Liver (tissue), 9 donors: ENCODE results near the gene SMAD6. TPM values are rescaled to one million over a fixed set of nuclear protein-coding genes. Genes with fewer than 3 reads are reported as not detected.

Experiments used
- DNase-seq: peaks from one replicate; pipeline ENCODE4 v3.0.0-alpha.2; 2017; ENCODE audit warnings: low spot score
- H3K27ac ChIP-seq, 2 donors: one replicate each; pipeline ENCODE4 v1.7.0; 2013; ENCODE audit warnings: inconsistent platforms in 2 of 2, low read length in 2 of 2, control low read depth in 1 of 2, low read depth in 1 of 2, mild to moderate bottlenecking in 1 of 2
- H3K27me3 ChIP-seq, 4 donors: one replicate each; pipeline versions ENCODE4 v1.6.1 to v1.7.0; 2013; ENCODE audit warnings: low read length in 3 of 4, inconsistent platforms in 1 of 4, mild to moderate bottlenecking in 1 of 4, moderate library complexity in 1 of 4; ENCODE audit not compliant: control insufficient read depth in 4 of 4, insufficient read depth in 4 of 4
- H3K36me3 ChIP-seq, 4 donors: one replicate each; pipeline versions ENCODE4 v1.6.1 to v1.7.0; 2013; ENCODE audit warnings: low read length in 3 of 4, mild to moderate bottlenecking in 3 of 4, low read depth in 1 of 4, moderate library complexity in 1 of 4; ENCODE audit not compliant: control insufficient read depth in 4 of 4, insufficient read depth in 3 of 4
- H3K4me1 ChIP-seq, 4 donors: one replicate each; pipeline versions ENCODE4 v1.6.1 to v1.7.0; 2013; ENCODE audit warnings: low read length in 3 of 4, mild to moderate bottlenecking in 3 of 4, moderate library complexity in 1 of 4; ENCODE audit not compliant: control insufficient read depth in 4 of 4, insufficient read depth in 4 of 4
- H3K4me3 ChIP-seq, 3 donors: one replicate each; pipeline versions ENCODE4 v1.6.1 to v1.7.0; 2013; ENCODE audit warnings: low read length in 3 of 3, control low read depth in 1 of 3, low read depth in 1 of 3, mild to moderate bottlenecking in 1 of 3
- H3K9ac ChIP-seq, 2 donors: one replicate each; pipeline ENCODE4 v1.7.0; 2013; ENCODE audit warnings: low read length in 2 of 2, mild to moderate bottlenecking in 2 of 2, moderate library complexity in 2 of 2, control low read depth in 1 of 2, low read depth in 1 of 2
- H3K9me3 ChIP-seq, 4 donors: one replicate each; pipeline versions ENCODE4 v1.6.1 to v1.7.0; 2013; ENCODE audit warnings: low read length in 3 of 4; ENCODE audit not compliant: control insufficient read depth in 4 of 4
- ATF3 ChIP-seq: IDR thresholded peaks from 2 replicates; pipeline ENCODE4 v1.6.1; 2016; ENCODE audit warnings: antibody characterized with exemption
- FOXA1 ChIP-seq: IDR thresholded peaks from 2 replicates; pipeline ENCODE4 v1.6.1; 2016; ENCODE audit warnings: antibody characterized with exemption
- FOXA2 ChIP-seq: IDR thresholded peaks from 2 replicates; pipeline ENCODE4 v1.6.1; 2016; ENCODE audit warnings: antibody characterized with exemption
- GABPA ChIP-seq, 2 donors: IDR thresholded peaks in 1 of 2; conservative IDR thresholded peaks in 1 of 2; 2 replicates each; pipeline ENCODE4 v1.6.1; 2016; ENCODE audit warnings: antibody characterized with exemption in 2 of 2, mild to moderate bottlenecking in 1 of 2, moderate library complexity in 1 of 2
- HNF4A ChIP-seq, 2 donors: conservative IDR thresholded peaks; 2 replicates each; pipeline ENCODE4 v1.6.1; 2016; ENCODE audit warnings: antibody characterized with exemption in 2 of 2, mild to moderate bottlenecking in 2 of 2
- HNF4G ChIP-seq: IDR thresholded peaks from 2 replicates; pipeline ENCODE4 v1.6.1; 2016; ENCODE audit warnings: antibody characterized with exemption
- MAX ChIP-seq: IDR thresholded peaks from 2 replicates; pipeline ENCODE4 v1.6.1; 2016; ENCODE audit warnings: antibody characterized with exemption
- NR2F2 ChIP-seq: IDR thresholded peaks from 2 replicates; pipeline ENCODE4 v1.6.1; 2016; ENCODE audit warnings: antibody characterized with exemption
- RAD21 ChIP-seq, 2 donors: IDR thresholded peaks; 2 replicates each; pipeline ENCODE4 v1.6.1; 2016; ENCODE audit warnings: antibody characterized with exemption in 2 of 2, mild to moderate bottlenecking in 2 of 2
- RXRA ChIP-seq, 2 donors: IDR thresholded peaks; 2 replicates each; pipeline ENCODE4 v1.6.1; 2017 to 2018; ENCODE audit warnings: antibody characterized with exemption in 2 of 2, mild to moderate bottlenecking in 1 of 2
- SP1 ChIP-seq: IDR thresholded peaks from 2 replicates; pipeline ENCODE4 v1.6.1; 2018; ENCODE audit warnings: antibody characterized with exemption, mild to moderate bottlenecking
- YY1 ChIP-seq: IDR thresholded peaks from 2 replicates; pipeline ENCODE4 v1.6.1; 2016; ENCODE audit warnings: antibody characterized with exemption, mild to moderate bottlenecking
- ZBTB33 ChIP-seq: IDR thresholded peaks from 2 replicates; pipeline ENCODE4 v1.6.1; 2016; ENCODE audit warnings: antibody characterized with exemption
- WGBS: extraction: QIAGEN DNeasy Blood & Tissue Kit; methylation state at CpG from one replicate; pipeline ENCODE4 v1.1.7; 2013; 5-methylcytosine and 5-hydroxymethylcytosine counted together
- polyA plus RNA-seq, 2 donors: library from polyadenylated mRNA; stranded (reverse) in 1 of 2; unstranded in 1 of 2; fragments of 200-250 nt in 1 of 2; fragments of >200 nt in 1 of 2; fragmentation: Nextera tagmentation in 1 of 2; extraction: Ambion mirVana in 1 of 2; gene quantifications; one replicate each; pipeline versions ENCODE4 v1.2.1 to v1.2.3, GENCODE V29; 2013 to 2015
- total RNA-seq, 2 donors: library from RNA; depleted of rRNA; stranded (reverse); fragments of >200 nt; gene quantifications; one replicate each; pipeline ENCODE4 v1.2.3, GENCODE V29; 2014
- donor health status: healthy.
- donor health status: healthy.
- donor health status: healthy.
- donor health status: healthy.
- donor health status: healthy.

SMAD6 gene
- total and polyA plus RNA-seq, 4 donors = 1.2 to 15.1 (median 11.0) TPM

- no peak for DNase-seq
- H3K4me1 ChIP-seq = peaks cover 0 to 10% (median 7%) of the 10 kb centered on the region in 4 donors
These were observed 41.9 kb downstream of the SMAD6 start for GRCh38 chr15:66743703-66744536.

GRCh38 chr15:66744610-66745279 is 42.7 kb downstream of the SMAD6 start:
- H3K4me3 ChIP-seq = no peak overlapping the region
- H3K9me3 ChIP-seq = no peaks in the 10 kb centered on the region
- TF ChIP-seq FOXA1 (no peak), HNF4A (conservative IDR thresholded peaks at IDR 0.05) (no peak), ZBTB33 (no peak), RXRA (IDR thresholded peaks at IDR 0.05) (no peak), SP1 (no peak), FOXA2 (no peak), YY1 (no peak), GABPA (IDR thresholded peaks at IDR 0.05 in 1 of 2, conservative IDR thresholded peaks at IDR 0.05 in 1 of 2) (no peak)
- DNase-seq = no peak
- H3K9ac ChIP-seq = no peak overlapping the region
- no peaks in the 10 kb centered on the region for H3K36me3 ChIP-seq
- peaks cover 2 to 16% (median 12%) of the 10 kb centered on the region in 4 donors for H3K4me1 ChIP-seq
- no peaks in the 10 kb centered on the region for H3K27me3 ChIP-seq
- H3K27ac ChIP-seq = peak overlapping the region; percentile 11 to 70
- 76% methylated on average over 4 of the region's 4 CpGs for WGBS

More at GRCh38 chr15:66743703-66744536, 41.9 kb downstream of the SMAD6 start:
- Histone ChIP-seq H3K9me3 (no peaks in the 10 kb centered on the region), H3K27ac (peak overlapping the region; percentile 1 to 70), H3K36me3 (no peaks in the 10 kb centered on the region), H3K4me3 (no peak overlapping the region), H3K27me3 (no peaks in the 10 kb centered on the region), H3K9ac (no peak overlapping the region)
- 62% methylated on average over 15 of the region's 15 CpGs for WGBS
- TF ChIP-seq NR2F2 (peak; percentile 91), HNF4G (no peak)

- Histone ChIP-seq H3K4me3 (no peak overlapping the region), H3K27ac (peak overlapping the region; percentile 9 to 70), H3K27me3 (no peaks in the 10 kb centered on the region), H3K9ac (no peak overlapping the region), H3K36me3 (no peaks in the 10 kb centered on the region), H3K4me1 (peaks cover 2 to 25% (median 14%) of the 10 kb centered on the region in 4 donors), H3K9me3 (no peaks in the 10 kb centered on the region)
- no peak for TF ChIP-seq MAX
- no peak for TF ChIP-seq FOXA2
- TF ChIP-seq RAD21 (IDR thresholded peaks at IDR 0.05) = no peak
- no peak for TF ChIP-seq ATF3
- no peak for TF ChIP-seq SP1
- TF ChIP-seq ZBTB33 = no peak
- TF ChIP-seq GABPA (IDR thresholded peaks at IDR 0.05 in 1 of 2, conservative IDR thresholded peaks at IDR 0.05 in 1 of 2) = no peak
- 85% methylated on average over 9 of the region's 9 CpGs for WGBS
- no peak for DNase-seq
These were observed 43.6 kb downstream of the SMAD6 start for GRCh38 chr15:66745530-66746230.
